Heart right ventricle (tissue), 16 donors: Measurements from ENCODE around the gene NRXN3. TPM values are rescaled to one million over a fixed set of nuclear protein-coding genes. Genes with fewer than 3 reads are reported as not detected.

ENCODE experiments used
- ATAC-seq, 8 donors: fragments of 200-7000 bp; cut with Tn5 transposase; one replicate each; pipeline ENCODE4 v1.9.1; 2020; ENCODE audit warnings: mild to moderate bottlenecking in 8 of 8, moderate library complexity in 8 of 8, moderate number of reproducible peaks in 1 of 8
- DNase-seq, 2 donors: peaks; one replicate each; pipeline ENCODE4 v3.0.0-alpha.2; 2020
- H3K27ac ChIP-seq, 10 donors: fragments of 200-600 bp; sonication (generic) in 2 of 10; one replicate each; pipeline versions ENCODE4 v1.5.0 to v1.8.0; 2020 to 2022; ENCODE audit warnings: mild to moderate bottlenecking in 3 of 10
- H3K27me3 ChIP-seq, 7 donors: fragments of 200-600 bp; one replicate each; pipeline ENCODE4 v1.8.0; 2021 to 2022; ENCODE audit warnings: mild to moderate bottlenecking in 2 of 7
- H3K36me3 ChIP-seq, 9 donors: fragments of 200-600 bp; sonication (generic) in 1 of 9; one replicate each; pipeline versions ENCODE4 v1.5.0 to v1.8.0; 2020 to 2022; ENCODE audit warnings: mild to moderate bottlenecking in 2 of 9
- H3K4me1 ChIP-seq, 9 donors: fragments of 200-600 bp; sonication (generic) in 1 of 9; one replicate each; pipeline versions ENCODE4 v1.5.0 to v1.8.0; 2020 to 2022; ENCODE audit warnings: mild to moderate bottlenecking in 4 of 9
- H3K4me3 ChIP-seq, 10 donors: fragments of 200-600 bp; sonication (generic) in 2 of 10; one replicate each; pipeline versions ENCODE4 v1.5.0 to v1.8.0; 2020 to 2022; ENCODE audit warnings: mild to moderate bottlenecking in 7 of 10, moderate library complexity in 2 of 10
- H3K9me3 ChIP-seq, 11 donors: fragments of 200-600 bp in 10 of 11; sonication (generic) in 2 of 11; one replicate each; pipeline versions ENCODE4 v1.5.0 to v1.8.0; 2013 to 2022; ENCODE audit warnings: mild to moderate bottlenecking in 2 of 11, control low read depth in 1 of 11, moderate library complexity in 1 of 11
- WGBS, 2 donors: extraction: QIAGEN DNeasy Blood & Tissue Kit; methylation state at CpG; one replicate each; pipeline ENCODE4 v1.1.7; 2013; ENCODE audit warnings: inconsistent platforms in 1 of 2; 5-methylcytosine and 5-hydroxymethylcytosine counted together
- intact Hi-C, 10 donors: fragments of 100-400 bp; cut with DNase I; formaldehyde crosslinking; loops; one replicate each; pipeline versions ENCODE4 v1.11.1 to v1.14.2; 2022
- polyA plus RNA-seq, 2 donors: library from polyadenylated mRNA; stranded (reverse); fragments of 200-250 nt; gene quantifications; one replicate each; pipeline ENCODE4 v1.2.3, GENCODE V29; 2013
- total RNA-seq, 10 donors: library from RNA; stranded (reverse); fragmentation: NEBNext Ultra II Directional in 3 of 10; extraction: Animal tissue kit (Norgen Biotek cat#: 25700) in 3 of 10; gene quantifications; one replicate each; pipeline versions ENCODE4 v1.2.1 to v1.2.4, GENCODE V29; 2021 to 2023
- TF ChIP-seq, protein P1 (sequence below), 9 donors: fragments of 200-600 bp; sonication (generic) in 2 of 9; IDR thresholded peaks; one replicate each; pipeline versions ENCODE4 v1.5.0 to v1.8.0; 2021 to 2022; ENCODE audit warnings: antibody characterized with exemption in 9 of 9, mild to moderate bottlenecking in 5 of 9, moderate library complexity in 1 of 9
- donor health status: Arrhythmogenic right ventricular cardiomyopathy.
- donor health status: ischemic (EF 13 %, LVEDD 7.1; RV severe dilation, severe dysfunction).
- donor health status: healthy with polysubstance abuse.
- donor health status: DM: no; HTN: yes; CAD: no.
- donor health status: DM: no; HTN: no; CAD: no.
- donor health status: ischemic (EF 25% LVEDD 6.9; RV normal size, moderate dysfunction).
- donor health status: ischemic (EF 25% LVEDD 5.7; RV mildly dilated, moderate dysfunction).
- donor health status: healthy.
- donor health status: DM: yes; HTN: yes; CAD: no.
- donor health status: Ischemic cardiomyopathy.
- donor health status: ischemic (EF 35%, LVEDD 5.7; RV mildly dilated, moderate dysfunction).
- donor health status: nonischemic (EF 11% LVEDD 7.7; RV severe dilation, severe dysfunction).
- donor health status: DM: yes; HTN: yes; CAD: no.
- donor health status: PGD.
- donor health status: ischemic (EF 29% LVEDD 5.4; RV normal size, mild dysfunction).
- donor health status: nonischemic (EF 23%, LVEDD 6.1; RV moderate dilation, normal function).

Gene NRXN3
- total and polyA plus RNA-seq, 12 donors, result 0.23 to 1.8 (median 0.87) TPM

DNA sequence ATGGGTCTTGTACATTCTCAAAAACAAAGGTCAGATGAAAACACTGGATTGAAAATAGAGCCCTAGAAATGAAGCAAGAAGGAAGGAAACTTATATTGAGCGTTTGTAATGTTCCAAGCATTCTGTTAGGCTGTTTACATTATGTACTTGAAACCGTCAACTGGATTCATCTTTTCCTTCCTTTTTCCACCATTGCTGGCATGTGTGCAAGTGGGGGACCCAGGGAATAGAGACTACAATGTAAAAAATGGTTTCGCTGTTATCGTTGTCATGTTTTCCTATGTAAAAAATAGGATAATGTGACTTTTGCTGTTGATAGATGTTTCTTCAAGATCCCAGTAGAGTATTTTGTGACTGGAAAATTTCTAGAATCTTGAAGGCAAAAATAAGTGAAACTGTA lies 913.2 kb downstream of the NRXN3 start:
- no peak overlapping the region for H3K27ac ChIP-seq
- H3K27me3 ChIP-seq, result no peaks in the 10 kb centered on the region
- H3K4me1 ChIP-seq, result no peaks in the 10 kb centered on the region
- no peak overlapping the region for H3K4me3 ChIP-seq
- H3K36me3 ChIP-seq, result no peaks in the 10 kb centered on the region
- intact Hi-C loops, result no loop called here
- DNase-seq (no peak), ATAC-seq (no peak)
- TF ChIP-seq, protein P1, sequence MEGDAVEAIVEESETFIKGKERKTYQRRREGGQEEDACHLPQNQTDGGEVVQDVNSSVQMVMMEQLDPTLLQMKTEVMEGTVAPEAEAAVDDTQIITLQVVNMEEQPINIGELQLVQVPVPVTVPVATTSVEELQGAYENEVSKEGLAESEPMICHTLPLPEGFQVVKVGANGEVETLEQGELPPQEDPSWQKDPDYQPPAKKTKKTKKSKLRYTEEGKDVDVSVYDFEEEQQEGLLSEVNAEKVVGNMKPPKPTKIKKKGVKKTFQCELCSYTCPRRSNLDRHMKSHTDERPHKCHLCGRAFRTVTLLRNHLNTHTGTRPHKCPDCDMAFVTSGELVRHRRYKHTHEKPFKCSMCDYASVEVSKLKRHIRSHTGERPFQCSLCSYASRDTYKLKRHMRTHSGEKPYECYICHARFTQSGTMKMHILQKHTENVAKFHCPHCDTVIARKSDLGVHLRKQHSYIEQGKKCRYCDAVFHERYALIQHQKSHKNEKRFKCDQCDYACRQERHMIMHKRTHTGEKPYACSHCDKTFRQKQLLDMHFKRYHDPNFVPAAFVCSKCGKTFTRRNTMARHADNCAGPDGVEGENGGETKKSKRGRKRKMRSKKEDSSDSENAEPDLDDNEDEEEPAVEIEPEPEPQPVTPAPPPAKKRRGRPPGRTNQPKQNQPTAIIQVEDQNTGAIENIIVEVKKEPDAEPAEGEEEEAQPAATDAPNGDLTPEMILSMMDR (IDR thresholded peaks at IDR 0.05), result no peak
- 62 to 63% methylated on average over 4 of the region's 4 CpGs for WGBS, 2 donors
- H3K9me3 ChIP-seq, result no peaks in the 10 kb centered on the region

DNA sequence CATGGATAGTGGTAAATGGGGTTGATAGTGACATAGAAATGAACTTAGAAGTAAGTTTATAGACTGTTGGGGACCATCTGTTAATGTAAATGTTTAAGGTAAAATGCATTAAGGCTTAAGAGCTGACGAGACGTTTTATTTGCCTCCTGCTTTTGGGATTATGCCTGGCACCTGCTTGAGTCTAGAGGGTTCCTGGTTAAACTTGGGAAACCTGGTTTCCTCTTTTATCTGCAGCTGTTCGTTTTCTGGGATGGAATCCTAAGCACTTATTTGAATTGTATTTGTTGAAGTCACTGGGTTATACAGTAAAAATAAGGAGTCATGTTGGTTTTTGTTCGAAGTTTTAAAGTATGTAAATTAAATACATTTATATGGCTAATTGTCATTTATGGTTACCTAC lies 914.7 kb downstream of the NRXN3 start:
- no peaks in the 10 kb centered on the region for H3K4me1 ChIP-seq
- H3K27ac ChIP-seq, result no peak overlapping the region
- DNase-seq (no peak), ATAC-seq (no peak)
- peaks cover 0 to 8% (median 0%) of the 10 kb centered on the region in 7 donors for H3K27me3 ChIP-seq
- no peaks in the 10 kb centered on the region for H3K36me3 ChIP-seq
- TF ChIP-seq, protein P1 (IDR thresholded peaks at IDR 0.05), result no peak
- intact Hi-C loops, result no loop called here
- 62% methylated on average over 4 of the region's 4 CpGs for WGBS, 2 donors
- H3K4me3 ChIP-seq, result no peak overlapping the region
- H3K9me3 ChIP-seq, result no peaks in the 10 kb centered on the region

DNA sequence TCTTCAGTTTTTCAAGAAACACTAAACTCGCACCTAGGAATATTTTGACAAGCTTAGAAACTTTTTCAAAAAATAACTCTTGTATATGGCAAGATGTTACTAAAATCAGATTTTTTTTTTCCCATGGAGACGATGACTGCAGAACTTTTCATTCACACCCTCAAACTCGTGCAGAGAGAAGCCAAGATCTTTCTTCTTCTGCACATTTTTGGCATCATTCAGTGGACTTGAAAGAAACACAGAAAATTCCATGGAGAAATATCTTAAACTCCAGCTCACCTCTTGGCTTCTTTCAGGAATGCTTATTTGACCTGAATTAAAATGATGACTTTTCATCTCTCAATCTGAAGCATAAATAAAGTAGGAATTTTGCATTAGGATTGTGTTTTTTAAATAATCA lies 919.4 kb downstream of the NRXN3 start:
- Histone ChIP-seq H3K27me3 (peaks cover 0 to 8% (median 0%) of the 10 kb centered on the region in 7 donors), H3K4me3 (no peak overlapping the region), H3K4me1 (no peaks in the 10 kb centered on the region), H3K27ac (no peak overlapping the region), H3K36me3 (no peaks in the 10 kb centered on the region), H3K9me3 (no peaks in the 10 kb centered on the region)
- DNase-seq (no peak), ATAC-seq (no peak)
- TF ChIP-seq, protein P1 (IDR thresholded peaks at IDR 0.05), result no peak
- 62 to 66% methylated on average over 3 of the region's 3 CpGs for WGBS, 2 donors
- intact Hi-C loops, result no loop called here

DNA sequence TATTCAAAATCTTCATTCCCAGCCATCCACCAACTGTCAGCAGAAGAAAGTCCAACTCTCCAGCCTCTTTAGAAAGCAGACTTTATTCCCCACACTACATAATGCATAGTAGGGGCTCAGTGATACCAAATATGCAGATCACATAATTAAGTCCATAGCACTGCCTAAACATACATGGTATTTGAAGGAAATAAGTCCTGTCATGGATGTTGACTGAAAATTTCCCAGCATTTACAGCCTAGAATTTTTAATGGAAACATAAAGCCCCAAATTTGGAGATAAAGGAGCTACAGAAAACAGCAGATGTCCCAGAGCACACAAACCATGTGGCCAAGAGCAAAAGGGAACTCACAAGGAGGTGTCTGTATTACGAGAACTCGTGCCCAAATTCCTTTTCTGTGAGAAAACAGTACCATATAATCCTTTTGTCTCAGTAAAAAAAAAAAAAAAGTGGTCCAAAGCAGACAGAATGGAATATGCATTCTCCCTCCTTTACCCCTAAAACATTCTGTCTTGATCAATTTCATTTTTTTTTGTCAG lies 920.5 kb downstream of the NRXN3 start:
- TF ChIP-seq, protein P1 (IDR thresholded peaks at IDR 0.05), result no peak
- H3K9me3 ChIP-seq, result no peaks in the 10 kb centered on the region
- no peaks in the 10 kb centered on the region for H3K4me1 ChIP-seq
- DNase-seq (no peak), ATAC-seq (no peak)
- H3K36me3 ChIP-seq, result no peaks in the 10 kb centered on the region
- no peak overlapping the region for H3K27ac ChIP-seq
- peaks cover 0 to 8% (median 0%) of the 10 kb centered on the region in 7 donors for H3K27me3 ChIP-seq
- intact Hi-C loops, result no loop called here
- WGBS, 2 donors, result 56 to 58% methylated on average over 2 of the region's 2 CpGs
- H3K4me3 ChIP-seq, result no peak overlapping the region
